Measurements from ENCODE around the gene HOXA4. TPM values are rescaled to one million over a fixed set of nuclear protein-coding genes. Genes with fewer than 3 reads are reported as not detected.

Gene HOXA4
- total and polyA plus RNA-seq, 12 donors: 0.20 to 1.2 (median 0.59) TPM; not detected in 4

GRCh38 chr7:27159266-27160144, 28.9 kb upstream of the HOXA4 start:
- H3K27ac ChIP-seq: no peak overlapping the region
- TF ChIP-seq, protein P1, sequence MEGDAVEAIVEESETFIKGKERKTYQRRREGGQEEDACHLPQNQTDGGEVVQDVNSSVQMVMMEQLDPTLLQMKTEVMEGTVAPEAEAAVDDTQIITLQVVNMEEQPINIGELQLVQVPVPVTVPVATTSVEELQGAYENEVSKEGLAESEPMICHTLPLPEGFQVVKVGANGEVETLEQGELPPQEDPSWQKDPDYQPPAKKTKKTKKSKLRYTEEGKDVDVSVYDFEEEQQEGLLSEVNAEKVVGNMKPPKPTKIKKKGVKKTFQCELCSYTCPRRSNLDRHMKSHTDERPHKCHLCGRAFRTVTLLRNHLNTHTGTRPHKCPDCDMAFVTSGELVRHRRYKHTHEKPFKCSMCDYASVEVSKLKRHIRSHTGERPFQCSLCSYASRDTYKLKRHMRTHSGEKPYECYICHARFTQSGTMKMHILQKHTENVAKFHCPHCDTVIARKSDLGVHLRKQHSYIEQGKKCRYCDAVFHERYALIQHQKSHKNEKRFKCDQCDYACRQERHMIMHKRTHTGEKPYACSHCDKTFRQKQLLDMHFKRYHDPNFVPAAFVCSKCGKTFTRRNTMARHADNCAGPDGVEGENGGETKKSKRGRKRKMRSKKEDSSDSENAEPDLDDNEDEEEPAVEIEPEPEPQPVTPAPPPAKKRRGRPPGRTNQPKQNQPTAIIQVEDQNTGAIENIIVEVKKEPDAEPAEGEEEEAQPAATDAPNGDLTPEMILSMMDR (IDR thresholded peaks at IDR 0.05): no peak
- no peaks in the 10 kb centered on the region for H3K9me3 ChIP-seq
- peaks cover 8 to 77% (median 28%) of the 10 kb centered on the region in 9 donors for H3K4me1 ChIP-seq
- H3K27me3 ChIP-seq: peaks cover 73 to 100% (median 100%) of the 10 kb centered on the region in 7 donors
- H3K4me3 ChIP-seq: peak overlapping the region in 1 of 10 donors; percentile 68
- peaks cover 0 to 8% (median 0%) of the 10 kb centered on the region in 9 donors for H3K36me3 ChIP-seq
- ATAC-seq (no peak), DNase-seq (no peak)
- intact Hi-C loops (cut with DNase I): loop anchor here (2.0 to 10.0 kb wide), 15 partner anchors 305 to 1305 kb away; no protein-coding TSS in a partner anchor
- WGBS, 2 donors: 41 to 49% methylated on average over 27 of the region's 27 CpGs

DNA sequence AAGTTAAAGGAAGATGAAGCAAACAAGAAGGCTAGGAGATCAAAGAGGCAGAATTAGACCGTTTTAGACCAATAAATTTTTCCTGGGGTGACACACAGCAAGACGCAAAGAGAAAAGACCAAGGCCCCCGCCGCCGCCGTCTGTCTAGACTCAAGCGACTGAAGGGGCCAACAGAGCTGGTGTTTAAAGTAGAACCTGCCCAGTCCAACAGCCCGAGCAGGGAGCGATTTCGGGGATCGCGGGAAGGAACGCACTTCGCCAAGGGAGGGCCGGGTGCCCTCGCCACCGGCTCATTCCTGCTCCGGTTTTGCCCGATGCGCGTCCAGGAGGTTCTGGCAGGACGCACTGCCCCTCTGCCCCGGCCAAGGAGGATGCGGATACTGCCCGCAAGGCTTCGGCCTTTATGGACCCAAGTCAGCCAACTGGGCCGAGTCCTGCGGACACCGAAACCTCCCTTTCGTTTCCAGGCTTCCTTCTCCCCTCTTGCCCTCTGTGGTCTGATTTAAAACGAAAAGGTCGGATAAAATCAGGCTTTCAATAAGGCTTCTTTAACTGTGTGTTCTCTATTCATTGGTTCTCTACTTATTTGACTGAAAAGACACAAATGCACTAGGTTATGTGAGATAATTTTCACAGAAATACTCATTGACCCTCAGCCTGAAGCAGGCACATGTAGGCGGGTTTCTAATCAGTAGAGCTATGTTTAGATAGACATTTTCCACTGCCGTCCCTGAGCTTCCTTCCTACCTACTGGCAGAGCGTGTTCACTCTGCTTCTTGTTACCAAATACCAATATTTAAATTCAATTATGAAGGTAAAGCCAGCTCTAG, 28.1 kb upstream of the HOXA4 start:
- no peak overlapping the region for H3K27ac ChIP-seq
- intact Hi-C loops (cut with DNase I): loop anchor here in 6 of 10 donors (2.0 to 10.0 kb wide), 6 partner anchors 304 to 1304 kb away; no protein-coding TSS in a partner anchor
- TF ChIP-seq, protein P1 (IDR thresholded peaks at IDR 0.05): no peak
- ATAC-seq (no peak), DNase-seq (no peak)
- peaks cover 72 to 100% (median 100%) of the 10 kb centered on the region in 7 donors for H3K27me3 ChIP-seq
- H3K4me3 ChIP-seq: no peak overlapping the region
- H3K9me3 ChIP-seq: no peaks in the 10 kb centered on the region
- peaks cover 0 to 8% (median 0%) of the 10 kb centered on the region in 9 donors for H3K36me3 ChIP-seq
- 12 to 16% methylated on average over 35 of the region's 35 CpGs for WGBS, 2 donors
- H3K4me1 ChIP-seq: peaks cover 5 to 71% (median 28%) of the 10 kb centered on the region in 9 donors

GRCh38 chr7:27157702-27158431, 27.3 kb upstream of the HOXA4 start:
- H3K9me3 ChIP-seq: no peaks in the 10 kb centered on the region
- TF ChIP-seq, protein P1 (IDR thresholded peaks at IDR 0.05): no peak
- ATAC-seq (no peak), DNase-seq (no peak)
- peaks cover 73 to 100% (median 100%) of the 10 kb centered on the region in 7 donors for H3K27me3 ChIP-seq
- no peak overlapping the region for H3K27ac ChIP-seq
- intact Hi-C loops (cut with DNase I): loop anchor here in 6 of 10 donors (2.0 to 10.0 kb wide), 6 partner anchors 303 to 1303 kb away; no protein-coding TSS in a partner anchor
- WGBS, 2 donors: 5 to 8% methylated on average over 30 of the region's 30 CpGs
- H3K4me3 ChIP-seq: no peak overlapping the region
- H3K4me1 ChIP-seq: peaks cover 5 to 70% (median 28%) of the 10 kb centered on the region in 9 donors
- peaks cover 0 to 8% (median 0%) of the 10 kb centered on the region in 9 donors for H3K36me3 ChIP-seq

Data from heart right ventricle (tissue), 16 donors.